ENCODE results near the gene CARD11.

DNA sequence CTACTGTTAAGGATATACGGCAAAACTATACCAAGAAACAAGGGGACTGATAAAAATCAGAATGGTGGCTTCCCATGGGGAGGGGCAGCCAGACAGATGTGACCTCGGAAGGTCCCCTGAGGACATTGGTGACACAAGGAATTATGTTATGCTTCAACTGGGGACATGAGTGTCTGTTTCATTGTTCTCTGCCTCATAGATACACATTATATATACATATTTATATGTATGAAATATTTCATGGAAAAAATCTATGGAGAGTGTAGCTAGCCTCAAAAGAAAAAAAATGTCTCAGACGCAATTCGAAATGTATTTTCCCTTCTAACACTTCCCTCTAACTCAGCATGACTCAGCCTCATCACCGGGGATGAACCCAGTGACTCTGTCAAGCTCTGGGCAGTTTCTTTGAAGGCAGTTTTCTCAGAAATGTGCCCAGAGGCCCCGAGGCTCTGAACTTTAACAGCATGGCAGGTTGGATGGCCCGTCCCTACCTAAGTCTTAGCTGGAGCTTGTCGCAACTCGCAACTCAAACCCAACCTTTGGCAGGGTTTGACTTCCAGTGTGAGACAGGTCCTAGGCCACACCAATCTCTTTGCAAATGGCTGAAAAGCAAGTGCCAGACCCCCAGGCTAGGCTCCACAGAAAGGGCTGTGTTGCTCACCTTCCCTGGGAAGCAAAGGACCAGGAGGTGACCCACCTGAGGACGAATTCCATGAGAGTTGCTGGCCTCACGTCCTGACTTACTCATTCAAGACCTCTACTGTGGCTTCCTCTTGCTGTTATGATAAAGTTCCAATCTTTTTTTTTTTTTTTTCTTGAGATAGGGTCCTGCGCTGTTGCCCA is 86.9 kb downstream of the CARD11 start:
- TF ChIP-seq, protein P1, sequence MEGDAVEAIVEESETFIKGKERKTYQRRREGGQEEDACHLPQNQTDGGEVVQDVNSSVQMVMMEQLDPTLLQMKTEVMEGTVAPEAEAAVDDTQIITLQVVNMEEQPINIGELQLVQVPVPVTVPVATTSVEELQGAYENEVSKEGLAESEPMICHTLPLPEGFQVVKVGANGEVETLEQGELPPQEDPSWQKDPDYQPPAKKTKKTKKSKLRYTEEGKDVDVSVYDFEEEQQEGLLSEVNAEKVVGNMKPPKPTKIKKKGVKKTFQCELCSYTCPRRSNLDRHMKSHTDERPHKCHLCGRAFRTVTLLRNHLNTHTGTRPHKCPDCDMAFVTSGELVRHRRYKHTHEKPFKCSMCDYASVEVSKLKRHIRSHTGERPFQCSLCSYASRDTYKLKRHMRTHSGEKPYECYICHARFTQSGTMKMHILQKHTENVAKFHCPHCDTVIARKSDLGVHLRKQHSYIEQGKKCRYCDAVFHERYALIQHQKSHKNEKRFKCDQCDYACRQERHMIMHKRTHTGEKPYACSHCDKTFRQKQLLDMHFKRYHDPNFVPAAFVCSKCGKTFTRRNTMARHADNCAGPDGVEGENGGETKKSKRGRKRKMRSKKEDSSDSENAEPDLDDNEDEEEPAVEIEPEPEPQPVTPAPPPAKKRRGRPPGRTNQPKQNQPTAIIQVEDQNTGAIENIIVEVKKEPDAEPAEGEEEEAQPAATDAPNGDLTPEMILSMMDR (conservative IDR thresholded peaks at IDR 0.05): no peak
- no peak for TF ChIP-seq ZFX (IDR thresholded peaks at IDR 0.05)
